Left lung (tissue), 10 donors: ENCODE results near the gene SPTSSB. TPM values are rescaled to one million over a fixed set of nuclear protein-coding genes. Genes with fewer than 3 reads are reported as not detected.

Experiments
- ATAC-seq: fragments of 200-7000 bp; cut with Tn5 transposase; one replicate; pipeline ENCODE4 v1.9.1; 2020; ENCODE audit warnings: moderate library complexity
- DNase-seq, 4 donors: peaks; one replicate each; pipeline ENCODE4 v3.0.0-alpha.2; 2013 to 2020
- H3K27ac ChIP-seq, 2 donors: fragments of 200-600 bp; sonication (generic) in 1 of 2; one replicate each; pipeline versions ENCODE4 v1.5.0 to v1.8.0; 2020 to 2021
- H3K27me3 ChIP-seq, 2 donors: fragments of 200-600 bp; sonication (generic) in 1 of 2; one replicate each; pipeline versions ENCODE4 v1.5.0 to v1.8.0; 2020 to 2021
- H3K36me3 ChIP-seq, 2 donors: fragments of 200-600 bp; sonication (generic) in 1 of 2; one replicate each; pipeline versions ENCODE4 v1.5.0 to v1.8.0; 2020 to 2021
- H3K4me1 ChIP-seq, 2 donors: fragments of 200-600 bp; one replicate each; pipeline ENCODE4 v1.8.0; 2021
- H3K4me3 ChIP-seq, 2 donors: fragments of 200-600 bp; sonication (generic) in 1 of 2; one replicate each; pipeline versions ENCODE4 v1.5.0 to v1.8.0; 2020 to 2021; ENCODE audit warnings: mild to moderate bottlenecking in 1 of 2
- H3K9me3 ChIP-seq, 2 donors: fragments of 200-600 bp; sonication (generic) in 1 of 2; one replicate each; pipeline versions ENCODE4 v1.5.0 to v1.8.0; 2020 to 2021
- CTCF ChIP-seq, 2 donors: fragments of 200-600 bp; sonication (generic) in 1 of 2; IDR thresholded peaks; one replicate each; pipeline versions ENCODE4 v1.5.0 to v1.8.0; 2021; ENCODE audit warnings: antibody characterized with exemption in 2 of 2
- intact Hi-C, 2 donors: fragments of 100-400 bp; cut with DNase I; formaldehyde crosslinking; loops; one replicate each; pipeline versions ENCODE4 v1.11.2 to v1.14.2; 2022
- polyA plus RNA-seq, 6 donors: library from polyadenylated mRNA; unstranded; fragments of 120-200 nt; gene quantifications; one replicate each; pipeline ENCODE4 v1.2.1, GENCODE V29; 2013; ENCODE audit not compliant: insufficient read length in 6 of 6
- total RNA-seq, 2 donors: library from RNA; stranded (reverse); fragmentation: NEBNext Ultra II Directional; extraction: Animal tissue kit (Norgen Biotek cat#: 25700); gene quantifications; one replicate each; pipeline ENCODE4 v1.2.1, GENCODE V29; 2021
- donor health status: DM: no; HTN: yes; CAD: no.
- donor health status: DM: no; HTN: no; CAD: no.

Gene SPTSSB
- total and polyA plus RNA-seq, 8 donors: 1.7 to 17.7 (median 10.9) TPM; not detected in 2

- DNase-seq: peak in 1 of 4 donors; percentile 52
- peak; percentile 67 for ATAC-seq
Observed at GRCh38 chr3:161409069-161409468, 37.8 kb upstream of the SPTSSB start.

DNA sequence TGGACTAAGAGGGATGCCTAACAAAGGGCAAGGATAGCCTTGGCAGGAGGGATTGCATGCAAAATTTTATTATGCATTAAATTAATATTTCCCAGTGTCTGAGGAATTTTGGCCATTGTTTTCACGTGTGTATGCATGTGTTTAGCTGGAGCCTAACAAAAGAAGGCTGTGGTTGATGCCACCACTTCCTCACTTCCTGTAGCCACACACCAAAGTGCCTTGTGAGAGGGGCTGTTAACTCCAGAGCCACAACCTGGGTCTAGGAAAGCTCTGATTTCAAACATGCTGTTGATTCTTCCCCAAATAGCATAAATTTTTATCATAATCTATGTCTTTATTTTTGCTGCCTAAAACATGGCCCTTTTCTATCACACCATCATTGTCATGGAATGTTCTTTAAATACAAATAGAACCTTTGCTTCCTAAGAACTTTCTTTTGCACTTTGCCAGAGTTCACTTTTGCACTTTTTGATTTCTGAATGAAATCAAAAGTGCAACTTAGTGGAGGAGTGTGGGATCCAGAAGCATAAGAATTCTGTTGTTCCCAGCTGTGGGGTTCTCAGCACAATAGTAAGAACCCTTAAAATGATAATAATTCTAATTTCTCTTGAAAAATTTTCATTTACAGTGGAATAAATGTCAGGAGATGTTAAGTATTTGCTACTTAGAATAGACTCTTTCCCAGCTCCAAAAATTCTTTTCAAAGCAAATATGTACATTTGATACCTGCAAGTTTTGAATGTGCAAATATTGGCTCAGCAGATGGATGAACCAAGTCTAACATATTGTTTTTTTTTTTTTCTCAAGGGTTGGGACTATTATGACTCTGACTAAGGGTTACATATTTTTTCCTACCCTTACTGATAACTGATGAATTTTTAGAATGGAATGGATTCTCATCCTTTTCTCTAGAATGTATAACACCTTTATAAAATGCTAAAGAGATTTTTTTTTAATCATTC is 35.6 kb upstream of the SPTSSB start:
- Histone ChIP-seq H3K27ac (no peak overlapping the region), H3K27me3 (no peaks in the 10 kb centered on the region), H3K4me1 (no peaks in the 10 kb centered on the region), H3K4me3 (no peak overlapping the region), H3K36me3 (no peaks in the 10 kb centered on the region), H3K9me3 (no peaks in the 10 kb centered on the region)
- TF ChIP-seq CTCF (IDR thresholded peaks at IDR 0.05): no peak
- ATAC-seq: peak; percentile 52
- no peak for DNase-seq
- intact Hi-C loops: no loop called here

More at GRCh38 chr3:161409069-161409468, 37.8 kb upstream of the SPTSSB start:
- no peaks in the 10 kb centered on the region for H3K9me3 ChIP-seq
- no peaks in the 10 kb centered on the region for H3K4me1 ChIP-seq
- H3K4me3 ChIP-seq: no peak overlapping the region
- peak; percentile 14 to 40 for TF ChIP-seq CTCF (IDR thresholded peaks at IDR 0.05)
- no peaks in the 10 kb centered on the region for H3K27me3 ChIP-seq
- H3K36me3 ChIP-seq: no peaks in the 10 kb centered on the region
- no peak overlapping the region for H3K27ac ChIP-seq
- intact Hi-C loops: no loop called here

GRCh38 chr3:161405836-161406235 is 34.5 kb upstream of the SPTSSB start:
- DNase-seq: no peak
- TF ChIP-seq CTCF (IDR thresholded peaks at IDR 0.05): no peak
- H3K36me3 ChIP-seq: no peaks in the 10 kb centered on the region
- no peak overlapping the region for H3K4me3 ChIP-seq
- no peaks in the 10 kb centered on the region for H3K27me3 ChIP-seq
- intact Hi-C loops: no loop called here
- no peak for ATAC-seq
- H3K9me3 ChIP-seq: no peaks in the 10 kb centered on the region
- H3K4me1 ChIP-seq: no peaks in the 10 kb centered on the region
- H3K27ac ChIP-seq: no peak overlapping the region

- TF ChIP-seq CTCF (IDR thresholded peaks at IDR 0.05): no peak
- Histone ChIP-seq H3K4me3 (no peak overlapping the region), H3K36me3 (no peaks in the 10 kb centered on the region), H3K27me3 (no peaks in the 10 kb centered on the region), H3K9me3 (no peaks in the 10 kb centered on the region), H3K27ac (no peak overlapping the region), H3K4me1 (no peaks in the 10 kb centered on the region)
- no peak for DNase-seq
- intact Hi-C loops: no loop called here
- no peak for ATAC-seq
Observed at GRCh38 chr3:161405087-161405486, 33.8 kb upstream of the SPTSSB start.

GRCh38 chr3:161403251-161403650 is 31.9 kb upstream of the SPTSSB start:
- no peaks in the 10 kb centered on the region for H3K27me3 ChIP-seq
- no peak for TF ChIP-seq CTCF (IDR thresholded peaks at IDR 0.05)
- intact Hi-C loops: no loop called here
- H3K9me3 ChIP-seq: no peaks in the 10 kb centered on the region
- no peak overlapping the region for H3K4me3 ChIP-seq
- no peaks in the 10 kb centered on the region for H3K4me1 ChIP-seq
- no peak for DNase-seq
- no peak overlapping the region for H3K27ac ChIP-seq
- no peak for ATAC-seq
- no peaks in the 10 kb centered on the region for H3K36me3 ChIP-seq
